TTC549 (cell line): ENCODE results near the gene CPTP.

Source experiments
- FAIRE-seq: peaks from 2 replicates; lab custom pipeline; 2012; peaks lifted over from hg19 to GRCh38; lab: Jason Lieb, UNC

CPTP gene

GRCh38 chr1:1324524-1325287, at the start of gene CPTP, which contains the start of gene INTS11:
Gene CPTP, plus strand, starts transcription at chr1:1324802. Its CDS starts 2,109 bp downstream, at chr1:1326911.
Gene INTS11, minus strand, starts transcription at chr1:1324660. Its CDS starts 52 bp downstream, at chr1:1324608.
- no peak for FAIRE-seq

GRCh38 chr1:1274931-1275431, 49.6 kb upstream of the CPTP start:
- no peak for FAIRE-seq

- FAIRE-seq = no peak
Measured at GRCh38 chr1:1275836-1276235, 48.8 kb upstream of the CPTP start.

GRCh38 chr1:1278620-1279019, 46.0 kb upstream of the CPTP start:
- FAIRE-seq = no peak

DNA sequence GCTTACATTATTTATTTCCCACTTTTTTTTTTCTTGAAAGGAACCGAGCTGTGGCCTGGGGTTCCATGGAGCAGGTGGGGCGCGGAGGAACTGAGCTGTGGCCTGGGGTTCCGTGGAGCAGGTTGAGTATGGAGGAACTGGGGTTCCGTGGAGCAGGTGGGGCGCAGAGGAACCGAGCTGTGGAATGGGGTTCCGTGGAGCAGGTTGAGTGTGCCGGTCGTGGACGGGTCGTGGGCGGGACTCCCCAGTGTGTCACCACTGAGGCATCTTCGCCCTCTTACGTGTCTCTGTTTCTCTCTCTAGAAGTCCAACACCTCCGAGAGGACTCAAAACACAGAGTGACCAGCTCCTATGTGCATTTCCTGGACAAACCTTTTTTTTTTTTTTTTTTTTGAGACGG, 45.6 kb upstream of the CPTP start:
- FAIRE-seq = no peak

GRCh38 chr1:1280782-1281481, 43.7 kb upstream of the CPTP start:
- no peak for FAIRE-seq

GRCh38 chr1:1281533-1282321, 42.9 kb upstream of the CPTP start:
- FAIRE-seq = no peak

- FAIRE-seq = no peak
Measured at GRCh38 chr1:1282998-1283397, 41.6 kb upstream of the CPTP start.

- no peak for FAIRE-seq
Measured at GRCh38 chr1:1283821-1284220, 40.8 kb upstream of the CPTP start.

GRCh38 chr1:1284221-1285101, 40.1 kb upstream of the CPTP start:
- FAIRE-seq = no peak

GRCh38 chr1:1285102-1285571, 39.5 kb upstream of the CPTP start:
- no peak for FAIRE-seq

GRCh38 chr1:1285611-1286311, 38.8 kb upstream of the CPTP start:
- no peak for FAIRE-seq

GRCh38 chr1:1286313-1287261, 38.0 kb upstream of the CPTP start:
- FAIRE-seq = no peak

DNA sequence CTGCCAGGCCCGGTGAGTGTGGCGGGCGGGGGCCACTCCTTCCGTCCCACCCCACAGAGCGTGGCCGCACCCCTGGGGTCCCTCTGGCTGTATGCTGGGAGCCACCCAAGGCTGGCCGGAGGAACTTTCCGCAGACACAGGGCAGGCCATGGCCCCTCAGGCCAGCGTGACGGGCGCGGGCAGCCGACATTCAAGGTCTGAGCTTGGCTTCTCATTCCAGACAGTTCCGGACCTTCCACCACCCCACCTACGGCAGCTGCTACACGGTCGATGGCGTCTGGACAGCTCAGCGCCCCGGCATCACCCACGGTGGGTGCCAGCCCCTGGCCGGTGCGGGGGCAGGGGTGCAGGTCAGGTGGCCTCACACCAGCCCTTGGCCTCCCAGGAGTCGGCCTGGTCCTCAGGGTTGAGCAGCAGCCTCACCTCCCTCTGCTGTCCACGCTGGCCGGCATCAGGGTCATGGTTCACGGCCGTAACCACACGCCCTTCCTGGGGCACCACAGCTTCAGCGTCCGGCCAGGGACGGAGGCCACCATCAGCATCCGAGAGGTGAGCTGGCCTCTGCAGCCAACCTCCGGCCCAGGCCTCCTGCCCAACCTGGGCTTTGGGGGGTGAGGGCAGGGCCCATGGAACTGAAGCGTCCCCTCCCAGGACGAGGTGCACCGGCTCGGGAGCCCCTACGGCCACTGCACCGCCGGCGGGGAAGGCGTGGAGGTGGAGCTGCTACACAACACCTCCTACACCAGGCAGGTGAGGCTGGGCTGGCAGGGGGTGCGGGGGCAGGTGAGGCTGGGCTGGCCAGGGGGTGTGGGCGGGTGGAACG, 37.1 kb upstream of the CPTP start:
- FAIRE-seq = no peak

DNA sequence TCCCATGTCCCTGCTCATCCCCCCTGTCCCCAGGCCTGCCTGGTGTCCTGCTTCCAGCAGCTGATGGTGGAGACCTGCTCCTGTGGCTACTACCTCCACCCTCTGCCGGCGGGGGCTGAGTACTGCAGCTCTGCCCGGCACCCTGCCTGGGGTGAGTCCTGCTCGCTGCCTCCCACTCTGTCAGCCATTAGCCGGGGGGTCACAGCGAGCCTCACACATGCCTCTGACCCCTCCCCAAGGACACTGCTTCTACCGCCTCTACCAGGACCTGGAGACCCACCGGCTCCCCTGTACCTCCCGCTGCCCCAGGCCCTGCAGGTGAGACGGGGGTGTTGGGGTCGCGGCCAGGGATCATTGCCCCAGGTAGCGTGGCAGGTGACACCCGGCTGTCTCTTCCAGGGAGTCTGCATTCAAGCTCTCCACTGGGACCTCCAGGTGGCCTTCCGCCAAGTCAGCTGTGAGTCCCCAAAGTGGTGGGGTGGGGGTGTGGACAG, 34.3 kb upstream of the CPTP start:
- no peak for FAIRE-seq

DNA sequence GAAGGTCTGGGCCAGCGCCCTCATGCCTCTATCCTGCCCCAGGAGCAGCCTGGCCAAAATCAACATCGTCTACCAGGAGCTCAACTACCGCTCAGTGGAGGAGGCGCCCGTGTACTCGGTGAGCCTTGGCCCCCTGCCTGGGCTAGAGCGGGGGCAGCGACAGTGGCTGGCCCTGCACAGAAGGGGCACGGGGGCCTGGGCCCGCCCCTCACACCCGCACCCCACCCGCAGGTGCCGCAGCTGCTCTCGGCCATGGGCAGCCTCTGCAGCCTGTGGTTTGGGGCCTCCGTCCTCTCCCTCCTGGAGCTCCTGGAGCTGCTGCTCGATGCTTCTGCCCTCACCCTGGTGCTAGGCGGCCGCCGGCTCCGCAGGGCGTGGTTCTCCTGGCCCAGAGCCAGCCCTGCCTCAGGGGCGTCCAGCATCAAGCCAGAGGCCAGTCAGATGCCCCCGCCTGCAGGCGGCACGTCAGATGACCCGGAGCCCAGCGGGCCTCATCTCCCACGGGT, 33.5 kb upstream of the CPTP start:
- FAIRE-seq = no peak

- FAIRE-seq = no peak
Measured at GRCh38 chr1:1291548-1292441, 32.8 kb upstream of the CPTP start.

DNA sequence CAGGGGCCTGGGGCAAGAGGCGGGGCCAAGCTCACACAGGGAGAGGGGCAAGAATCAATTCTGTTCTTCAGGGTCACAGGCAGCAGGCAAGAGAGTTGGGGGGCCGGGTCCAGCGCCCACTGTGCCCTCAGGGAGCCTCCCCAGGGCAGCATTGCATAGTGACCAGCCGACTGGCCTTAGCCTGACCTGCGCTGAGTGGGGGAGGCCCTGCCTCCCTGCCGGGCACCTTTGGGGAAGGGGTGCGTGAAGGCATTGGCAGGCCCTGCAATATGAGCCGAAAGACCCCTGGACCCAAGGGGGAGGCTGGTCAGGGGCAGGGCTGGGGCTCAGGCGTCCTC, 32.2 kb upstream of the CPTP start:
- no peak for FAIRE-seq
